ENCODE measurements around the gene USP36. TPM values are rescaled to one million over a fixed set of nuclear protein-coding genes. Genes with fewer than 3 reads are reported as not detected.
"Not testable (repeated sequence)": the region's sequence is repeated elsewhere in the genome, so short reads cannot be mapped to it uniquely, and the experiment has no call there.

Gene USP36
- total and polyA plus RNA-seq, 8 donors: 29.2 to 53.7 (median 45.0) TPM

GRCh38 chr17:78868391-78868790 is 27.8 kb upstream of the USP36 start:
- DNase-seq (no peak), ATAC-seq (no peak)
- no peak for TF ChIP-seq CTCF (IDR thresholded peaks at IDR 0.05)
- H3K27ac ChIP-seq: no peak overlapping the region
- no peaks in the 10 kb centered on the region for H3K9me3 ChIP-seq
- no peak overlapping the region for H3K4me3 ChIP-seq
- H3K36me3 ChIP-seq: peaks cover 0 to 54% of the 10 kb centered on the region in 2 donors
- no peaks in the 10 kb centered on the region for H3K27me3 ChIP-seq
- intact Hi-C loops (cut with DNase I): loop anchor here in 1 of 2 donors (5.0 kb wide), 1 partner anchor 104 kb away; no protein-coding TSS in a partner anchor
- peaks cover 4 to 45% of the 10 kb centered on the region in 2 donors for H3K4me1 ChIP-seq

GRCh38 chr17:78867046-78867445 is 26.4 kb upstream of the USP36 start:
- peak overlapping the region in 1 of 2 donors; percentile 83 for H3K27ac ChIP-seq
- not testable (repeated sequence) for H3K4me3 ChIP-seq, DNase-seq, H3K27me3 ChIP-seq, H3K9me3 ChIP-seq, ATAC-seq
- intact Hi-C loops (cut with DNase I): loop anchor here in 1 of 2 donors (5.0 kb wide), 1 partner anchor 105 kb away; no protein-coding TSS in a partner anchor
- H3K4me1 ChIP-seq: peaks cover 4 to 50% of the 10 kb centered on the region in 2 donors
- H3K36me3 ChIP-seq: peaks cover 0 to 41% of the 10 kb centered on the region in 2 donors

GRCh38 chr17:78865682-78866390 is 25.2 kb upstream of the USP36 start:
- ATAC-seq (peak; percentile 86), DNase-seq (peak; percentile 64 to 91 (median 82))
- intact Hi-C loops (cut with DNase I): loop anchor here in 1 of 2 donors (5.0 kb wide), 1 partner anchor 106 kb away; no protein-coding TSS in a partner anchor
- H3K4me1 ChIP-seq: peaks cover 4 to 59% of the 10 kb centered on the region in 2 donors
- peaks cover 0 to 33% of the 10 kb centered on the region in 2 donors for H3K36me3 ChIP-seq
- peak overlapping the region in 1 of 2 donors; percentile 83 for H3K27ac ChIP-seq
- H3K9me3 ChIP-seq: no peaks in the 10 kb centered on the region
- TF ChIP-seq CTCF (IDR thresholded peaks at IDR 0.05): peak; percentile 91 to 95
- no peaks in the 10 kb centered on the region for H3K27me3 ChIP-seq
- H3K4me3 ChIP-seq: no peak overlapping the region

- TF ChIP-seq CTCF (IDR thresholded peaks at IDR 0.05): no peak
- Histone ChIP-seq H3K4me3 (no peak overlapping the region), H3K36me3 (peaks cover 0 to 24% of the 10 kb centered on the region in 2 donors), H3K27ac (no peak overlapping the region), H3K9me3 (no peaks in the 10 kb centered on the region), H3K27me3 (no peaks in the 10 kb centered on the region), H3K4me1 (peaks cover 4 to 59% of the 10 kb centered on the region in 2 donors)
- intact Hi-C loops (cut with DNase I): no loop called here
- ATAC-seq (no peak), DNase-seq (no peak)
Measured at GRCh38 chr17:78864117-78864516, 23.5 kb upstream of the USP36 start.

GRCh38 chr17:78862073-78863023 is 21.7 kb upstream of the USP36 start:
- Histone ChIP-seq H3K4me1 (peaks cover 4 to 48% of the 10 kb centered on the region in 2 donors), H3K27ac (peak overlapping the region; percentile 64 to 70)
- intact Hi-C loops (cut with DNase I): no loop called here

More at GRCh38 chr17:78862073-78863023, 21.7 kb upstream of the USP36 start:
- Histone ChIP-seq H3K4me3 (no peak overlapping the region), H3K9me3 (no peaks in the 10 kb centered on the region), H3K36me3 (peaks cover 0 to 22% of the 10 kb centered on the region in 2 donors), H3K27me3 (no peaks in the 10 kb centered on the region)
- ATAC-seq (peak; percentile 87), DNase-seq (peak in 2 of 4 donors; percentile 87 to 88)
- TF ChIP-seq CTCF (IDR thresholded peaks at IDR 0.05): no peak

All from left lung (tissue), 10 donors.